Measurements from ENCODE around the gene CCSER2. TPM values are rescaled to one million over a fixed set of nuclear protein-coding genes. Genes with fewer than 3 reads are reported as not detected.

The CCSER2 gene
- polyA plus RNA-seq, 1 donor (not counting 4 experiments of a cell fraction or from before 2014, with no cell fraction given), result 26.7 TPM

GRCh38 chr10:84354623-84355022, 26.2 kb downstream of the CCSER2 start:
- Histone ChIP-seq H3K27me3 (ENCODE audit: control insufficient read depth, extremely low read depth, insufficient read depth, low read length) (no peaks in the 10 kb centered on the region), H3K9me3 (ENCODE audit: control insufficient read depth, low read depth, low read length) (no peaks in the 10 kb centered on the region), H2AFZ (ENCODE audit: control insufficient read depth, low read length) (no peak overlapping the region), H3K36me3 (ENCODE audit: control insufficient read depth in 2 of 2, extremely low read depth in 1 of 2, insufficient read depth in 2 of 2, low read length in 2 of 2) (no peaks in the 10 kb centered on the region), H3K4me1 (ENCODE audit: control insufficient read depth, extremely low read depth, insufficient read depth, low read length) (no peaks in the 10 kb centered on the region), H3K4me3 (ENCODE audit: control insufficient read depth in 2 of 3, extremely low read depth in 1 of 3, insufficient read depth in 2 of 3, low read depth in 1 of 3, low read length in 3 of 3) (no peak overlapping the region), H3K79me2 (ENCODE audit: control insufficient read depth, insufficient read depth, low read length) (peaks cover 74% of the 10 kb centered on the region), H3K4me2 (ENCODE audit: control insufficient read depth, extremely low read depth, insufficient read depth, low read depth, low read length) (no peak overlapping the region), H3K27ac (ENCODE audit: control insufficient read depth, insufficient read depth, low read length) (no peak overlapping the region), H4K20me1 (ENCODE audit: control insufficient read depth, extremely low read depth, insufficient read depth, low read length) (peaks cover 2% of the 10 kb centered on the region), H3K9me1 (ENCODE audit: control insufficient read depth, extremely low read depth, insufficient read depth, low read length) (no peaks in the 10 kb centered on the region), H3K9ac (ENCODE audit: control insufficient read depth, extremely low read depth, insufficient read depth, low read length) (no peak overlapping the region)
- no peak for TF ChIP-seq EZH2 (IDR thresholded peaks at IDR 0.05; ENCODE audit: low read length)
- TF ChIP-seq CTCF (optimal IDR thresholded peaks at IDR 0.05 in 1 of 3, IDR thresholded peaks at IDR 0.05 in 1 of 3, conservative IDR thresholded peaks at IDR 0.05 in 1 of 3; ENCODE audit: extremely low read depth in 1 of 3, insufficient read depth in 2 of 3, low read length in 3 of 3), result no peak
- no peak for DNase-seq (ENCODE audit: low read depth, low spot score)
- FAIRE-seq, result no peak
- dilution Hi-C loops (cut with MboI; ENCODE audit: extremely low pct_ligation_motif_present, low sequenced_read_pairs), result no loop called here

- H3K79me2 ChIP-seq (ENCODE audit: control insufficient read depth, insufficient read depth, low read length), result peaks cover 73% of the 10 kb centered on the region
- no peak overlapping the region for H3K4me3 ChIP-seq (ENCODE audit: control insufficient read depth in 2 of 3, extremely low read depth in 1 of 3, insufficient read depth in 2 of 3, low read depth in 1 of 3, low read length in 3 of 3)
- DNase-seq (ENCODE audit: low read depth, low spot score), result no peak
- H3K36me3 ChIP-seq (ENCODE audit: control insufficient read depth in 2 of 2, extremely low read depth in 1 of 2, insufficient read depth in 2 of 2, low read length in 2 of 2), result no peaks in the 10 kb centered on the region
- FAIRE-seq, result no peak
- peaks cover 2% of the 10 kb centered on the region for H4K20me1 ChIP-seq (ENCODE audit: control insufficient read depth, extremely low read depth, insufficient read depth, low read length)
- dilution Hi-C loops (cut with MboI; ENCODE audit: extremely low pct_ligation_motif_present, low sequenced_read_pairs), result no loop called here
- no peak for TF ChIP-seq EZH2 (IDR thresholded peaks at IDR 0.05; ENCODE audit: low read length)
- no peak for TF ChIP-seq CTCF (optimal IDR thresholded peaks at IDR 0.05 in 1 of 3, IDR thresholded peaks at IDR 0.05 in 1 of 3, conservative IDR thresholded peaks at IDR 0.05 in 1 of 3; ENCODE audit: extremely low read depth in 1 of 3, insufficient read depth in 2 of 3, low read length in 3 of 3)
- no peaks in the 10 kb centered on the region for H3K4me1 ChIP-seq (ENCODE audit: control insufficient read depth, extremely low read depth, insufficient read depth, low read length)
- H2AFZ ChIP-seq (ENCODE audit: control insufficient read depth, low read length), result no peak overlapping the region
- no peaks in the 10 kb centered on the region for H3K9me1 ChIP-seq (ENCODE audit: control insufficient read depth, extremely low read depth, insufficient read depth, low read length)
- no peak overlapping the region for H3K9ac ChIP-seq (ENCODE audit: control insufficient read depth, extremely low read depth, insufficient read depth, low read length)
- H3K9me3 ChIP-seq (ENCODE audit: control insufficient read depth, low read depth, low read length), result no peaks in the 10 kb centered on the region
- H3K27ac ChIP-seq (ENCODE audit: control insufficient read depth, insufficient read depth, low read length), result no peak overlapping the region
- no peaks in the 10 kb centered on the region for H3K27me3 ChIP-seq (ENCODE audit: control insufficient read depth, extremely low read depth, insufficient read depth, low read length)
- H3K4me2 ChIP-seq (ENCODE audit: control insufficient read depth, extremely low read depth, insufficient read depth, low read depth, low read length), result no peak overlapping the region
These were observed 26.7 kb downstream of the CCSER2 start for GRCh38 chr10:84355106-84355505.
